Measurements from ENCODE around the gene NDUFS4. TPM values are rescaled to one million over a fixed set of nuclear protein-coding genes. Genes with fewer than 3 reads are reported as not detected.
"Not testable (repeated sequence)": the region's sequence is repeated elsewhere in the genome, so short reads cannot be mapped to it uniquely, and the experiment has no call there.

Gene NDUFS4
- 75.4 TPM for total RNA-seq

GRCh38 chr5:53560506-53561191 is at the start of gene NDUFS4:
NDUFS4 (plus strand) TSS chr5:53560639; CDS start chr5:53560663, 24 bp downstream.
- ATAC-seq (peak; percentile 97), DNase-seq (ENCODE audit: low spot score) (peak; percentile 92)
- intact Hi-C loops (cut with DNase I) = no loop called here

- DNase-seq (ENCODE audit: low spot score) (no peak), ATAC-seq (no peak)
- intact Hi-C loops (cut with DNase I) = no loop called here
These were observed 47.9 kb upstream of the NDUFS4 start for GRCh38 chr5:53512539-53512938.

GRCh38 chr5:53515988-53516387 is 44.5 kb upstream of the NDUFS4 start:
- no peak for DNase-seq (ENCODE audit: low spot score)
- intact Hi-C loops (cut with DNase I) = no loop called here
- ATAC-seq = no peak

- intact Hi-C loops (cut with DNase I) = no loop called here
- DNase-seq (ENCODE audit: low spot score) (no peak), ATAC-seq (no peak)
These were observed 39.6 kb upstream of the NDUFS4 start for GRCh38 chr5:53520813-53521212.

- intact Hi-C loops (cut with DNase I) = no loop called here
- DNase-seq (ENCODE audit: low spot score) = no peak
- ATAC-seq = no peak
These were observed 22.7 kb upstream of the NDUFS4 start for GRCh38 chr5:53537711-53538110.

GRCh38 chr5:53540739-53541138 is 19.7 kb upstream of the NDUFS4 start:
- DNase-seq (ENCODE audit: low spot score); intact Hi-C loops (cut with DNase I); ATAC-seq: not testable (repeated sequence)

- DNase-seq (ENCODE audit: low spot score) = no peak
- intact Hi-C loops (cut with DNase I) = no loop called here
- no peak for ATAC-seq
These were observed 18.6 kb upstream of the NDUFS4 start for GRCh38 chr5:53541859-53542258.

- ATAC-seq = no peak
- intact Hi-C loops (cut with DNase I) = no loop called here
- DNase-seq (ENCODE audit: low spot score) = no peak
These were observed 17.5 kb upstream of the NDUFS4 start for GRCh38 chr5:53542926-53543325.

GRCh38 chr5:53543401-53543800 is 17.0 kb upstream of the NDUFS4 start:
- intact Hi-C loops (cut with DNase I) = no loop called here
- DNase-seq (ENCODE audit: low spot score) (no peak), ATAC-seq (no peak)

GRCh38 chr5:53545744-53546143 is 14.7 kb upstream of the NDUFS4 start:
- intact Hi-C loops (cut with DNase I) = no loop called here
- ATAC-seq = no peak
- DNase-seq (ENCODE audit: low spot score) = no peak

- no peak for DNase-seq (ENCODE audit: low spot score)
- ATAC-seq = no peak
- intact Hi-C loops (cut with DNase I) = no loop called here
These were observed 13.2 kb upstream of the NDUFS4 start for GRCh38 chr5:53547226-53547625.

- DNase-seq (ENCODE audit: low spot score); intact Hi-C loops (cut with DNase I); ATAC-seq: not testable (repeated sequence)
These were observed 11.9 kb upstream of the NDUFS4 start for GRCh38 chr5:53548501-53548900.

GRCh38 chr5:53549792-53550191 is 10.6 kb upstream of the NDUFS4 start:
- intact Hi-C loops (cut with DNase I) = no loop called here
- no peak for DNase-seq (ENCODE audit: low spot score)
- no peak for ATAC-seq

GRCh38 chr5:53552561-53552960 is 7.9 kb upstream of the NDUFS4 start:
- no peak for ATAC-seq
- DNase-seq (ENCODE audit: low spot score) = no peak

GRCh38 chr5:53554444-53554843 is 6.0 kb upstream of the NDUFS4 start:
- intact Hi-C loops (cut with DNase I) = no loop called here
- ATAC-seq (no peak), DNase-seq (ENCODE audit: low spot score) (no peak)

More at GRCh38 chr5:53552561-53552960, 7.9 kb upstream of the NDUFS4 start:
- intact Hi-C loops (cut with DNase I) = no loop called here

- intact Hi-C loops (cut with DNase I) = no loop called here
- DNase-seq (ENCODE audit: low spot score) (no peak), ATAC-seq (no peak)
These were observed 5.3 kb upstream of the NDUFS4 start for GRCh38 chr5:53555160-53555559.

- DNase-seq (ENCODE audit: low spot score) (no peak), ATAC-seq (no peak)
- intact Hi-C loops (cut with DNase I) = no loop called here
These were observed 4.4 kb upstream of the NDUFS4 start for GRCh38 chr5:53556001-53556400.

GRCh38 chr5:53557386-53557785 is 3.1 kb upstream of the NDUFS4 start:
- DNase-seq (ENCODE audit: low spot score) = no peak
- intact Hi-C loops (cut with DNase I) = no loop called here

GRCh38 chr5:53558966-53559365 is 1.5 kb upstream of the NDUFS4 start:
- DNase-seq (ENCODE audit: low spot score) = no peak
- no peak for ATAC-seq
- intact Hi-C loops (cut with DNase I) = no loop called here

More at GRCh38 chr5:53557386-53557785, 3.1 kb upstream of the NDUFS4 start:
- ATAC-seq = no peak

GRCh38 chr5:53560028-53560427 is 411 bp upstream of the NDUFS4 start:
- intact Hi-C loops (cut with DNase I) = no loop called here
- no peak for DNase-seq (ENCODE audit: low spot score)
- ATAC-seq = peak; percentile 56

- intact Hi-C loops (cut with DNase I) = no loop called here
- DNase-seq (ENCODE audit: low spot score) (no peak), ATAC-seq (no peak)
These were observed 8.0 kb downstream of the NDUFS4 start for GRCh38 chr5:53568401-53568800.
